DMS79 treated with DMSO at 0.1 percent for 48 hours (cell line): ENCODE data around the gene CBX7.

Experiments
- DNase-seq: peaks from one replicate; lab custom pipeline; 2025; lab: John Stamatoyannopoulos, UW

Gene CBX7

GRCh38 chr22:39091126-39092081 lies 61.1 kb downstream of the CBX7 start:
- DNase-seq, result no peak

GRCh38 chr22:39090426-39091064 lies 61.9 kb downstream of the CBX7 start:
- DNase-seq, result no peak

- DNase-seq, result no peak
Measured at GRCh38 chr22:39089928-39090327, 62.6 kb downstream of the CBX7 start.

- DNase-seq, result no peak
Measured at GRCh38 chr22:39088685-39089032, 63.8 kb downstream of the CBX7 start.

GRCh38 chr22:39087881-39088684 lies 64.4 kb downstream of the CBX7 start:
- no peak for DNase-seq

GRCh38 chr22:39087098-39087497 lies 65.4 kb downstream of the CBX7 start:
- no peak for DNase-seq

GRCh38 chr22:39084666-39085065 lies 67.8 kb downstream of the CBX7 start:
- DNase-seq, result no peak

GRCh38 chr22:39083212-39084165 lies 69.0 kb downstream of the CBX7 start:
- no peak for DNase-seq

- no peak for DNase-seq
Measured at GRCh38 chr22:39081598-39081997, 70.9 kb downstream of the CBX7 start.

- no peak for DNase-seq
Measured at GRCh38 chr22:39081016-39081415, 71.5 kb downstream of the CBX7 start.
